ENCODE measurements around the gene SNCG. TPM values are rescaled to one million over a fixed set of nuclear protein-coding genes. Genes with fewer than 3 reads are reported as not detected.
"Not testable (repeated sequence)": the region's sequence is repeated elsewhere in the genome, so short reads cannot be mapped to it uniquely, and the experiment has no call there.

SNCG gene
- total RNA-seq, 3 donors from 2014 or later: 2.9 to 22.1 (median 8.3) TPM

DNA sequence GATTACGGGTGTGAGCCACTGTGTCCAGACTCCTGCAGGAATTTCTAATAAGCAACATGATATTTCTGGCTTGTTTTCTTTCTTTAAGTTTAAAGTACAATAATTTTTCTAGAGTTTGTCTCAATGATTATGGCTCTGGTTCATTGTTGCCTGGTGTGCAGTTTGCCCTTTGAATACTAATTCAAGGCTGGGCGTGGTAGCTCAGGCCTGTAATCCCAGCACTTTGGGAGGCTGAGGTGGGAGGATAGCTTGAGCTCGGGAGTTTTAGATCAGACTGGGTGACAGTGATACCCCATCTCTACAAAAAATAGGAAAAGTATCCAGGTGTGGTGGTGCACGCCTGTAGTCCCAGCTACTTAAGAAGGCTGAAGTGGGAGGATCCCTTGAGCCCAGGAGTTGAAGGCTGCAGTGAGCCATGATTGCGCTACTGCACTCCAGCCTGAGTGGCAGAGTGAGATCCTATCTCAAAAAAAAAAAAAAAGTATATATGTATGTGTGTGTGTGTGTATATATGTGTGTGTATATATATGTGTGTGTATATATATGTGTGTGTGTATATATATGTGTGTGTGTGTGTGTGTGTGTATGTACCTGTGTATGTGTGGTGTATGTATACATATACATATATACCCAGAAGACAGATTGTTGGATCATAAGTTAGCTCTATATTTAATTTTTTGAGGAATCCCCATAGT lies 18.1 kb downstream of the SNCG start:
- DNase-seq (no peak), ATAC-seq (no peak)
- no peaks in the 10 kb centered on the region for H3K36me3 ChIP-seq (ENCODE audit: low read depth)
- H3K4me1 ChIP-seq (ENCODE audit: low read depth): peaks cover 10% of the 10 kb centered on the region
- no peaks in the 10 kb centered on the region for H3K9me3 ChIP-seq
- no peak overlapping the region for H3K4me3 ChIP-seq
- TF ChIP-seq, protein P1, sequence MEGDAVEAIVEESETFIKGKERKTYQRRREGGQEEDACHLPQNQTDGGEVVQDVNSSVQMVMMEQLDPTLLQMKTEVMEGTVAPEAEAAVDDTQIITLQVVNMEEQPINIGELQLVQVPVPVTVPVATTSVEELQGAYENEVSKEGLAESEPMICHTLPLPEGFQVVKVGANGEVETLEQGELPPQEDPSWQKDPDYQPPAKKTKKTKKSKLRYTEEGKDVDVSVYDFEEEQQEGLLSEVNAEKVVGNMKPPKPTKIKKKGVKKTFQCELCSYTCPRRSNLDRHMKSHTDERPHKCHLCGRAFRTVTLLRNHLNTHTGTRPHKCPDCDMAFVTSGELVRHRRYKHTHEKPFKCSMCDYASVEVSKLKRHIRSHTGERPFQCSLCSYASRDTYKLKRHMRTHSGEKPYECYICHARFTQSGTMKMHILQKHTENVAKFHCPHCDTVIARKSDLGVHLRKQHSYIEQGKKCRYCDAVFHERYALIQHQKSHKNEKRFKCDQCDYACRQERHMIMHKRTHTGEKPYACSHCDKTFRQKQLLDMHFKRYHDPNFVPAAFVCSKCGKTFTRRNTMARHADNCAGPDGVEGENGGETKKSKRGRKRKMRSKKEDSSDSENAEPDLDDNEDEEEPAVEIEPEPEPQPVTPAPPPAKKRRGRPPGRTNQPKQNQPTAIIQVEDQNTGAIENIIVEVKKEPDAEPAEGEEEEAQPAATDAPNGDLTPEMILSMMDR (IDR thresholded peaks at IDR 0.05): no peak
- intact Hi-C loops (cut with DNase I, micrococcal nuclease): no loop called here

DNA sequence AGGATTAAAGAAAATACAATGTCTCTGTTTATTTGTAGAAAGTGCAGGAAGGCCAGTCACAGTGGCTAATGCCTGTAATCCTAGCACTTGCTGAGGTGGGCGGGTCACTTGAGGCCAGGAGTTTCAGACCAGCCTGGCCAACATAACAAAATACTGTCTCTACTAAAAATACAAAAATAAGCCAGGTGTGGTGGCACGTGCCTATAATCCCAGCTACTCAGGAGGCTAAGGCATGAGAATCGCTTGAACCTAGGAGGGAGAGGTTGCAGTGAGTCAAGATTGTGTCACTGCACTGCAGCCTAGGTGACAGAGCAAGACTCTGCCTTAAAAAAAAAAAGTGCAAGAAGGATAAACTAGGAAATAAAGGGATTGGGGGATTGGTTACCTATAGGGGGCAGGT lies 20.1 kb downstream of the SNCG start:
- intact Hi-C loops (cut with DNase I, micrococcal nuclease); DNase-seq; H3K36me3 ChIP-seq (ENCODE audit: low read depth); H3K4me3 ChIP-seq; H3K9me3 ChIP-seq; ATAC-seq; H3K4me1 ChIP-seq (ENCODE audit: low read depth): not testable (repeated sequence)

DNA sequence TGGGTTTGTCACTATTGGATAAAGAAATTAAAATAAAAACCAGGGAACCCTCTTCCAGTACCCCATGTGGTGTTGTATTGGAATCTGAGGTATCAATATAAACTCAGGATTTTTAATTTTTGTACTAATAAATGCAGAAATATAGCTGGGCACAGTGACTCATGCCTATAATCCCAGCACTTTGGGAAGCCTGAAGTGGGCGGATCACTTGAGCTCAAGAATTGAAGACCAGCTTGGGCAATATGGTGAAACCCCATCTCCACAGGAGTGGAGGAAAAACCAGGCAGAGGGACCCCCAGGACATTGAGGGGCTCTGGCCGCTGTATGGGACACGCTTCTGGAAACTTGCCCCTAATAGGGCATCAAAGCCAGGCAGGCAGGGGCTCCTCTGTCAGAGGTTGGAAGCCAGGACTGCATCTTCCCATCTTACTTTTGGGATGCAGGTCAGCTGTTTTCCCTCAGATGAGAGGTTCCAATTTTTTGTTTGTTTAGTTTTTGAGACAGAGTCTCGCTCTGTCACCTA lies 21.0 kb downstream of the SNCG start:
- intact Hi-C loops (cut with DNase I, micrococcal nuclease): no loop called here
- H3K9me3 ChIP-seq: no peaks in the 10 kb centered on the region
- no peak overlapping the region for H3K4me3 ChIP-seq
- TF ChIP-seq, protein P1 (IDR thresholded peaks at IDR 0.05): no peak
- H3K36me3 ChIP-seq (ENCODE audit: low read depth): no peaks in the 10 kb centered on the region
- ATAC-seq: no peak
- DNase-seq: no peak
- peaks cover 8% of the 10 kb centered on the region for H3K4me1 ChIP-seq (ENCODE audit: low read depth)

DNA sequence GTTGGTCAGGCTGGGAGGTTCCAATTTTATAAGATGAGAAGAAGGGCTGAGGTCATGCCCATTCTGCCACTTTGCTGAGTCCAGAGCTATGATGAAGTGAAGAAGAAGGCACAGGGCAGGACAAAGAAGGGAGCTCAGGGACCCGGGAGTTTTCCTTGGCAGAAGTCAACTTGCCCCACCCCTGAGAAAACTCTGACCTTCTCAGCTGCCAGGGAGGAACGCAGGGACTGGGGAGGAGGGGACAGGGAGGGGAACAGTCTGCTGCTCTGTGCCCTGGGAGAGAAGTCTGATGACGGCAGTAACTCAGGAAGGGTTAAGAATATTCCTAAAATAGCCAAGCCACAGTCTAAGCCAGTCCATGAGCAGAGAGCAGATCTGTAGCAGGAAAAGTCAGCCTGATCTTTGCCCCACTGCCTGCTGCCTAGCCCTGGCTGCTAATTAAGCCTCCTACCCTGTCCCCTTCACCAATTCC lies 21.6 kb downstream of the SNCG start:
- Histone ChIP-seq H3K36me3 (ENCODE audit: low read depth) (no peaks in the 10 kb centered on the region), H3K4me1 (ENCODE audit: low read depth) (peaks cover 8% of the 10 kb centered on the region), H3K9me3 (no peaks in the 10 kb centered on the region), H3K4me3 (no peak overlapping the region)
- peak; percentile 84 for ATAC-seq
- intact Hi-C loops (cut with DNase I, micrococcal nuclease): no loop called here
- peak in 1 of 3 donors; percentile 56 for DNase-seq
- TF ChIP-seq, protein P1 (IDR thresholded peaks at IDR 0.05): no peak

DNA sequence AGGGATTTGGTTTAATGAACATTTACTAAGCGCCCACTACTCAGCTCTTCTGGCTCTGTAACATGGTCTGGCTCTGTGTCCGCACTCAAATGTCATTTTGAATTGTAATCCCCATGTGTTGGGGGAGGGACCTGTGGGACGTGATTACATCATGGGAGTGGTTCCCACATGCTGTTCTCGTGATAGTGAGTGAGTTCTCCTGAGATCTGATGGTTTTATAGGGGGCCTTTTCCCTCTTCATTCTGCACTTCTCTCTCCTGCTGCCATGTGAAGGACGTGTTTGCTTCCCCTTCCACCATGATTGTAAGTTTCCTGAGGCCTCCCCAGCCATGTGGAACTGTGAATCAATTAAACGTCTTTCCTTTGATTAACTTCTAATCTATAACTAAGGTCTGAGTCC lies 22.6 kb downstream of the SNCG start:
- intact Hi-C loops (cut with DNase I, micrococcal nuclease); H3K9me3 ChIP-seq; H3K36me3 ChIP-seq (ENCODE audit: low read depth); DNase-seq; ATAC-seq; H3K4me1 ChIP-seq (ENCODE audit: low read depth); H3K4me3 ChIP-seq: not testable (repeated sequence)

DNA sequence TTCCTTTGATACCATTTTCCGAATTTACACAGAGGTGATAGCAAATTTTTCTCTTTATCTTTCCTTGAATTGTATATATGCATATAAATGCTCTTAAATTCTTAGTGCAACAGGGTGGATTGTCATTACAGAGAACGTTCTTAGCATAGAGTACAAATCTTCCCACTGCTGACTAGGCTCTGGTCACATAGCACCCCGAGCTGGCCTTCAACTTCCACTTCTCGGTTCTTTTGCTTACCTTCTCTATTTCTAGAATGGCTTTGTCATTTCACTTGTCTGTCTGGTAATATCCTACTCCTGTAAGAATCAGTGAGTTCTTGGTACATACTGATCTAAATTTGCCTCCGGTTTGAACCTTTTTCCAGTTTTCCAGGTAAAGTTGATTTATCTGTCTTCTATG lies 23.3 kb downstream of the SNCG start:
- intact Hi-C loops (cut with DNase I, micrococcal nuclease): no loop called here
- peaks cover 8% of the 10 kb centered on the region for H3K4me1 ChIP-seq (ENCODE audit: low read depth)
- no peak for ATAC-seq
- H3K4me3 ChIP-seq: no peak overlapping the region
- TF ChIP-seq, protein P1 (IDR thresholded peaks at IDR 0.05): no peak
- no peaks in the 10 kb centered on the region for H3K36me3 ChIP-seq (ENCODE audit: low read depth)
- H3K9me3 ChIP-seq: no peaks in the 10 kb centered on the region
- DNase-seq: no peak

DNA sequence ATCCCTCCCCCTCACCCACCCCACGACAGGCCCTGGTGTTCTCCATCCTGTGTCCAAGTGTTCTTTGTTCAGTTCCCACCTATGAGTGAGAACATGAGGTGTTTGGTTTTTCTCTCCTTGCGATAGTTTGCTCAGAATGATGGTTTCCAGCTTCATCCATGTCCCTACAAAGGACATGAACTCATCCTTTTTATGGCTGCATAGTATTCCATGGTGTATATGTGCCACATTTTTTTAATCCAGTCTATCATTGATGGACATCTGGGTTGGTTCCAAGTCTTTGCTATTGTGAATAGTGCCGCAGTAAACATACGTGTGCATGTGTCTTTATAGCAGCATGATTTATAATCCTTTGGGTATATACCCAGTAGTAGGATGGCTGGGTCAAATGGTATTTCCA lies 26.1 kb downstream of the SNCG start:
- H3K36me3 ChIP-seq (ENCODE audit: low read depth); H3K4me3 ChIP-seq; H3K9me3 ChIP-seq; intact Hi-C loops (cut with DNase I, micrococcal nuclease); H3K4me1 ChIP-seq (ENCODE audit: low read depth); DNase-seq; ATAC-seq: not testable (repeated sequence)

All from mucosa of descending colon (tissue), 3 donors.